Stimulated activated CD8-positive, alpha-beta memory T cell treated with anti-CD3 and anti-CD28 coated beads, Interleukin-7, amount 100 ng/mL, for 4 hours (primary cell): ENCODE results near the gene ADAMTS6.

Experiments
- DNase-seq, 2 donors: peaks; one replicate each; pipeline ENCODE4 v3.0.0-alpha.2; 2020; ENCODE audit warnings: low read depth in 2 of 2

ADAMTS6 gene

GRCh38 chr5:65144136-65144871, 337.4 kb downstream of the ADAMTS6 start:
- DNase-seq, result no peak

- DNase-seq, result no peak
Observed at GRCh38 chr5:65142511-65143011, 339.2 kb downstream of the ADAMTS6 start.

GRCh38 chr5:65142016-65142415, 339.7 kb downstream of the ADAMTS6 start:
- no peak for DNase-seq

GRCh38 chr5:65141493-65141892, 340.2 kb downstream of the ADAMTS6 start:
- no peak for DNase-seq

GRCh38 chr5:65137631-65138030, 344.1 kb downstream of the ADAMTS6 start:
- DNase-seq, result no peak

- DNase-seq, result no peak
Observed at GRCh38 chr5:65133477-65134110, 348.1 kb downstream of the ADAMTS6 start.

GRCh38 chr5:65132386-65132785, 349.3 kb downstream of the ADAMTS6 start:
- no peak for DNase-seq

GRCh38 chr5:65128226-65128625, 353.5 kb downstream of the ADAMTS6 start:
- no peak for DNase-seq

GRCh38 chr5:65127161-65127901, 354.4 kb downstream of the ADAMTS6 start:
- DNase-seq, result no peak

GRCh38 chr5:65126542-65127069, 355.1 kb downstream of the ADAMTS6 start:
- no peak for DNase-seq

- DNase-seq, result no peak
Observed at GRCh38 chr5:65125591-65126541, 355.9 kb downstream of the ADAMTS6 start.

GRCh38 chr5:65121880-65122436, 359.8 kb downstream of the ADAMTS6 start:
- no peak for DNase-seq

GRCh38 chr5:65120371-65120967, 361.3 kb downstream of the ADAMTS6 start:
- DNase-seq, result no peak

GRCh38 chr5:65117525-65117924, 364.2 kb downstream of the ADAMTS6 start:
- DNase-seq, result no peak

GRCh38 chr5:65113771-65114170, 367.9 kb downstream of the ADAMTS6 start:
- DNase-seq, result no peak

- DNase-seq, result no peak
Observed at GRCh38 chr5:65111961-65112658, 369.6 kb downstream of the ADAMTS6 start.

- DNase-seq, result no peak
Observed at GRCh38 chr5:65108786-65109743, 372.7 kb downstream of the ADAMTS6 start.

- DNase-seq, result no peak
Observed at GRCh38 chr5:65105301-65105700, 376.4 kb downstream of the ADAMTS6 start.

GRCh38 chr5:65104831-65105230, 376.9 kb downstream of the ADAMTS6 start:
- no peak for DNase-seq
